ENCODE measurements around the gene DZIP1L. TPM values are rescaled to one million over a fixed set of nuclear protein-coding genes. Genes with fewer than 3 reads are reported as not detected.

Gene DZIP1L
- total and polyA plus RNA-seq, 2 donors (not counting 3 experiments of a cell fraction or from before 2014, with no cell fraction given), result 3.0 to 17.9 TPM

- Histone ChIP-seq H3K27me3 (ENCODE audit: control insufficient read depth in 2 of 2, insufficient read depth in 2 of 2, low read length in 2 of 2) (no peaks in the 10 kb centered on the region), H3K9me3 (replicated peaks; ENCODE audit: control insufficient read depth, insufficient read depth, low read length) (no peaks in the 10 kb centered on the region), H3K4me3 (replicated peaks in 1 of 3; ENCODE audit: insufficient read depth in 1 of 3, low read depth in 1 of 3, low read length in 3 of 3) (no peak overlapping the region), H3K4me1 (ENCODE audit: control insufficient read depth, extremely low read depth, insufficient read depth, low read length) (no peaks in the 10 kb centered on the region), H4K20me1 (replicated peaks; ENCODE audit: control insufficient read depth, extremely low read depth, insufficient read depth, low read length) (no peaks in the 10 kb centered on the region), H2AFZ (ENCODE audit: low read depth, low read length) (no peak overlapping the region), H3K9me1 (replicated peaks; ENCODE audit: control insufficient read depth, extremely low read depth, insufficient read depth, low read length) (no peaks in the 10 kb centered on the region), H3K4me2 (ENCODE audit: insufficient read depth, low read length) (no peak overlapping the region), H3K36me3 (ENCODE audit: control insufficient read depth in 2 of 2, extremely low read depth in 1 of 2, insufficient read depth in 2 of 2, low read length in 2 of 2) (peaks cover 0 to 3% of the 10 kb centered on the region in 2 experiments), H3K79me2 (ENCODE audit: control insufficient read depth, insufficient read depth, low read length) (no peaks in the 10 kb centered on the region), H3K9ac (replicated peaks; ENCODE audit: extremely low read depth, insufficient read depth, low read length) (no peak overlapping the region), H3K27ac (ENCODE audit: insufficient read depth, low read depth, low read length) (no peak overlapping the region)
- ChIA-PET CTCF (interaction anchor here (0.9 to 1.5 kb wide), 2 partner anchors 28 to 987 kb away, joined by 3 to 4 read pairs; no protein-coding TSS in a partner anchor), POLR2A (no interaction called here)
- dilution Hi-C loops (cut with MboI; ENCODE audit: extremely low pct_ligation_motif_present, low sequenced_read_pairs) (no loop called here), intact Hi-C loops (cut with micrococcal nuclease) (no loop called here)
- TF ChIP-seq EZH2 (IDR thresholded peaks at IDR 0.05; ENCODE audit: borderline replicate concordance, low read depth, low read length, severe bottlenecking) (no peak), MYC (IDR thresholded peaks at IDR 0.05; ENCODE audit: low read depth, low read length) (no peak), GATA2 (IDR thresholded peaks at IDR 0.05; ENCODE audit: insufficient read depth, insufficient read length, low read depth, low read length) (no peak), JUN (IDR thresholded peaks at IDR 0.05; ENCODE audit: borderline replicate concordance, insufficient read depth, insufficient read length, low read depth) (no peak), POLR2A (IDR thresholded peaks at IDR 0.05; ENCODE audit: low read depth, low read length) (no peak), FOS (IDR thresholded peaks at IDR 0.05; ENCODE audit: borderline replicate concordance, insufficient read depth, low read length) (no peak), POLR2AphosphoS5 (IDR thresholded peaks at IDR 0.05; ENCODE audit: insufficient read depth, low read depth, low read length) (no peak)
- TF ChIP-seq, protein P1, sequence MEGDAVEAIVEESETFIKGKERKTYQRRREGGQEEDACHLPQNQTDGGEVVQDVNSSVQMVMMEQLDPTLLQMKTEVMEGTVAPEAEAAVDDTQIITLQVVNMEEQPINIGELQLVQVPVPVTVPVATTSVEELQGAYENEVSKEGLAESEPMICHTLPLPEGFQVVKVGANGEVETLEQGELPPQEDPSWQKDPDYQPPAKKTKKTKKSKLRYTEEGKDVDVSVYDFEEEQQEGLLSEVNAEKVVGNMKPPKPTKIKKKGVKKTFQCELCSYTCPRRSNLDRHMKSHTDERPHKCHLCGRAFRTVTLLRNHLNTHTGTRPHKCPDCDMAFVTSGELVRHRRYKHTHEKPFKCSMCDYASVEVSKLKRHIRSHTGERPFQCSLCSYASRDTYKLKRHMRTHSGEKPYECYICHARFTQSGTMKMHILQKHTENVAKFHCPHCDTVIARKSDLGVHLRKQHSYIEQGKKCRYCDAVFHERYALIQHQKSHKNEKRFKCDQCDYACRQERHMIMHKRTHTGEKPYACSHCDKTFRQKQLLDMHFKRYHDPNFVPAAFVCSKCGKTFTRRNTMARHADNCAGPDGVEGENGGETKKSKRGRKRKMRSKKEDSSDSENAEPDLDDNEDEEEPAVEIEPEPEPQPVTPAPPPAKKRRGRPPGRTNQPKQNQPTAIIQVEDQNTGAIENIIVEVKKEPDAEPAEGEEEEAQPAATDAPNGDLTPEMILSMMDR (IDR thresholded peaks at IDR 0.05; ENCODE audit: extremely low read depth in 1 of 2, insufficient read depth in 1 of 2, low read depth in 1 of 2, low read length in 2 of 2), result no peak
- TF ChIP-seq, protein P2, sequence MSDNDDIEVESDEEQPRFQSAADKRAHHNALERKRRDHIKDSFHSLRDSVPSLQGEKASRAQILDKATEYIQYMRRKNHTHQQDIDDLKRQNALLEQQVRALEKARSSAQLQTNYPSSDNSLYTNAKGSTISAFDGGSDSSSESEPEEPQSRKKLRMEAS (IDR thresholded peaks at IDR 0.05; ENCODE audit: insufficient read depth, insufficient read length), result no peak
- DNase-seq (ENCODE audit: low read depth, low spot score), result no peak
- no TSS peak for BruUV-seq (replicated peaks)
- FAIRE-seq, result no peak
These were observed 23.4 kb downstream of the DZIP1L start for GRCh38 chr3:138092023-138092422.

Data from endothelial cell of umbilical vein (primary cell).